GM23338 (cell line): Measurements from ENCODE around the gene ECHDC1. TPM values are rescaled to one million over a fixed set of nuclear protein-coding genes. Genes with fewer than 3 reads are reported as not detected.

ENCODE experiments used
- ATAC-seq: fragments of 200-7000 bp; cut with Tn5 transposase; 3 replicates; pipeline ENCODE4 v1.9.1; 2020
- DNase-seq: peaks from one replicate; pipeline ENCODE4 v3.0.0-alpha.2; 2015; ENCODE audit warnings: low spot score
- H2AFZ ChIP-seq: fragments of 200-600 bp; sonication (generic); 2 replicates; pipeline ENCODE4 v1.8.0; 2016; ENCODE audit warnings: antibody characterized with exemption, mild to moderate bottlenecking, moderate library complexity
- H3F3A ChIP-seq: fragments of 200-600 bp; sonication (generic); replicated peaks from 2 replicates; pipeline ENCODE4 v1.8.0; 2017; ENCODE audit warnings: antibody characterized with exemption, mixed run types, low read depth
- H3K27ac ChIP-seq: fragments of 200-600 bp; sonication (generic); 2 replicates; pipeline ENCODE4 v1.6.1; 2016; ENCODE audit warnings: low read depth
- H3K27me3 ChIP-seq: fragments of 200-600 bp; sonication (generic); 2 replicates; pipeline ENCODE4 v1.8.0; 2016; ENCODE audit warnings: mild to moderate bottlenecking, mixed run types, moderate library complexity; ENCODE audit not compliant: insufficient read depth
- H3K36me3 ChIP-seq: fragments of 200-600 bp; sonication (generic); 2 replicates; pipeline ENCODE4 v1.8.0; 2016; ENCODE audit warnings: mild to moderate bottlenecking; ENCODE audit not compliant: insufficient read depth
- H3K4me1 ChIP-seq: fragments of 200-600 bp; sonication (generic); 2 replicates; pipeline ENCODE4 v1.8.0; 2016; ENCODE audit warnings: mild to moderate bottlenecking, moderate library complexity; ENCODE audit not compliant: insufficient read depth
- H3K4me2 ChIP-seq: fragments of 200-600 bp; sonication (generic); 2 replicates; pipeline ENCODE4 v1.7.1; 2017; ENCODE audit warnings: mixed run types
- H3K4me3 ChIP-seq: fragments of 200-600 bp; sonication (generic); 2 replicates; pipeline ENCODE4 v1.6.1; 2016; ENCODE audit warnings: mixed run types
- H3K79me2 ChIP-seq: fragments of 200-600 bp; sonication (generic); replicated peaks from 2 replicates; pipeline ENCODE4 v1.8.0; 2017; ENCODE audit warnings: mild to moderate bottlenecking; ENCODE audit not compliant: insufficient read depth
- H3K9me2 ChIP-seq: fragments of 200-600 bp; sonication (generic); 2 replicates; pipeline ENCODE4 v1.8.0; 2017; ENCODE audit not compliant: insufficient read depth
- H4K20me1 ChIP-seq: fragments of 200-600 bp; sonication (generic); replicated peaks from 2 replicates; pipeline ENCODE4 v1.8.0; 2017; ENCODE audit warnings: mild to moderate bottlenecking; ENCODE audit not compliant: insufficient read depth
- H3K27ac Mint-ChIP-seq: 2 replicates; pipeline ENCODE4 v1.8.0; 2020; ENCODE audit warnings: inconsistent platforms, mild to moderate bottlenecking, moderate library complexity, mixed read lengths
- H3K27me3 Mint-ChIP-seq: 3 replicates; pipeline ENCODE4 v1.8.0; 2022; ENCODE audit warnings: low read depth, mild to moderate bottlenecking, moderate library complexity, mixed read lengths, inconsistent platforms; ENCODE audit not compliant: insufficient read depth, poor library complexity
- H3K36me3 Mint-ChIP-seq: 3 replicates; pipeline ENCODE4 v1.8.0; 2021; ENCODE audit warnings: low read depth, mild to moderate bottlenecking, inconsistent platforms, moderate library complexity, mixed read lengths
- H3K4me1 Mint-ChIP-seq: 3 replicates; pipeline ENCODE4 v1.8.0; 2020; ENCODE audit warnings: mild to moderate bottlenecking, inconsistent platforms, mixed read lengths
- H3K4me3 Mint-ChIP-seq: 3 replicates; pipeline ENCODE4 v1.8.0; 2021; ENCODE audit warnings: moderate library complexity, mild to moderate bottlenecking, inconsistent platforms, mixed read lengths
- H3K9me3 Mint-ChIP-seq: 3 replicates; pipeline ENCODE4 v1.8.0; 2020; ENCODE audit warnings: moderate library complexity, mild to moderate bottlenecking, inconsistent platforms, mixed read lengths
- CREB1 ChIP-seq: fragments of 250-450 bp; sonication (Bioruptor Pico); IDR thresholded peaks from 2 replicates; pipeline ENCODE4 v1.5.0; 2020; ENCODE audit warnings: low read depth, mild to moderate bottlenecking, moderate library complexity
- EZH2 ChIP-seq: fragments of 200-600 bp; sonication (generic); IDR thresholded peaks from one replicate; pipeline ENCODE4 v1.8.0; 2017; ENCODE audit warnings: antibody characterized with exemption, mild to moderate bottlenecking, low read depth; ENCODE audit not compliant: unreplicated experiment
- EZH2phosphoT487 ChIP-seq: fragments of 200-600 bp; sonication (generic); IDR thresholded peaks from one replicate; pipeline ENCODE4 v1.8.1; 2018; ENCODE audit warnings: antibody characterized with exemption; ENCODE audit not compliant: unreplicated experiment
- JUNB ChIP-seq: IDR thresholded peaks from one replicate; pipeline ENCODE4 v1.6.1; 2016; ENCODE audit warnings: antibody characterized with exemption; ENCODE audit not compliant: unreplicated experiment
- NANOG ChIP-seq: IDR thresholded peaks from 2 replicates; pipeline ENCODE4 v1.6.1; 2016; ENCODE audit warnings: antibody characterized with exemption, borderline replicate concordance
- POLR2AphosphoS5 ChIP-seq: IDR thresholded peaks from 2 replicates; pipeline ENCODE4 v1.6.1; 2016; ENCODE audit warnings: antibody characterized with exemption, low read depth
- REST ChIP-seq: IDR thresholded peaks from one replicate; pipeline ENCODE4 v1.6.1; 2018; ENCODE audit warnings: antibody characterized with exemption; ENCODE audit not compliant: unreplicated experiment
- STAT1 ChIP-seq: IDR thresholded peaks from one replicate; pipeline ENCODE4 v1.6.1; 2016; ENCODE audit warnings: antibody characterized with exemption; ENCODE audit not compliant: unreplicated experiment
- ZNF114 ChIP-seq: fragments of 250-450 bp; sonication (Bioruptor Pico); IDR thresholded peaks from 2 replicates; pipeline ENCODE4 v1.5.0; 2020; ENCODE audit warnings: mild to moderate bottlenecking, moderate library complexity
- ZNF331 ChIP-seq: fragments of 250-450 bp; sonication (Bioruptor Pico); IDR thresholded peaks from 2 replicates; pipeline ENCODE4 v1.5.0; 2020; ENCODE audit warnings: low read depth, mild to moderate bottlenecking, moderate library complexity
- polyA plus RNA-seq: library from polyadenylated mRNA; unstranded; fragments of >200 nt; fragmentation: Nextera tagmentation; extraction: Ambion mirVana; gene quantifications from 2 replicates; pipeline ENCODE4 v1.2.1, GENCODE V29; 2016
- total RNA-seq: library from RNA; depleted of rRNA; stranded (reverse); fragments of >200 nt; shearing (Covaris generic); gene quantifications from 2 replicates; pipeline ENCODE4 v1.2.3, GENCODE V29; 2014
- TF ChIP-seq, protein P1 (sequence below): IDR thresholded peaks from 2 replicates; pipeline ENCODE4 v1.6.1; 2016; ENCODE audit warnings: antibody characterized with exemption
- TF ChIP-seq, protein P2 (sequence below): fragments of 250-450 bp; sonication (Bioruptor Pico); IDR thresholded peaks from 2 replicates; pipeline ENCODE4 v1.5.0; 2020; ENCODE audit warnings: mild to moderate bottlenecking, moderate library complexity
- TF ChIP-seq, protein P3 (sequence below), 2 experiments: fragments of 200-600 bp in 1 of 2; sonication (generic) in 1 of 2; conservative IDR thresholded peaks; 2 replicates each; pipeline versions ENCODE4 v1.5.1 to v1.6.1; 2016 to 2017; ENCODE audit warnings: antibody characterized with exemption in 2 of 2, low read depth in 2 of 2, mild to moderate bottlenecking in 2 of 2, moderate library complexity in 1 of 2

ECHDC1 gene
- total and polyA plus RNA-seq, 2 experiments from 2014 or later: 65.8 to 98.4 TPM

GRCh38 chr6:127319686-127320085 lies 23.7 kb downstream of the ECHDC1 start:
- no peaks in the 10 kb centered on the region for H3K4me1 Mint-ChIP-seq
- ATAC-seq (no peak), DNase-seq (no peak)
- H3K36me3 ChIP-seq: peaks cover 10% of the 10 kb centered on the region; the same call in 1 of the 2 replicates
- no peak overlapping the region for H2AFZ ChIP-seq
- H3K4me3 Mint-ChIP-seq: no peak overlapping the region
- peaks cover 3% of the 10 kb centered on the region; the same call in 1 of the 3 replicates for H3K36me3 Mint-ChIP-seq
- H3K9me3 Mint-ChIP-seq: no peaks in the 10 kb centered on the region
- no peaks in the 10 kb centered on the region for H3K27me3 ChIP-seq
- H3K4me2 ChIP-seq: no peak overlapping the region
- peaks cover 4% of the 10 kb centered on the region; the same call in 1 of the 2 replicates for H3K79me2 ChIP-seq
- TF ChIP-seq NANOG (no peak), ZNF114 (CRISPR knock-in tag) (no peak), REST (no peak), CREB1 (CRISPR knock-in tag) (no peak), STAT1 (no peak), POLR2AphosphoS5 (no peak), EZH2phosphoT487 (no peak), ZNF331 (no peak), JUNB (no peak), EZH2 (no peak)
- TF ChIP-seq, protein P1, sequence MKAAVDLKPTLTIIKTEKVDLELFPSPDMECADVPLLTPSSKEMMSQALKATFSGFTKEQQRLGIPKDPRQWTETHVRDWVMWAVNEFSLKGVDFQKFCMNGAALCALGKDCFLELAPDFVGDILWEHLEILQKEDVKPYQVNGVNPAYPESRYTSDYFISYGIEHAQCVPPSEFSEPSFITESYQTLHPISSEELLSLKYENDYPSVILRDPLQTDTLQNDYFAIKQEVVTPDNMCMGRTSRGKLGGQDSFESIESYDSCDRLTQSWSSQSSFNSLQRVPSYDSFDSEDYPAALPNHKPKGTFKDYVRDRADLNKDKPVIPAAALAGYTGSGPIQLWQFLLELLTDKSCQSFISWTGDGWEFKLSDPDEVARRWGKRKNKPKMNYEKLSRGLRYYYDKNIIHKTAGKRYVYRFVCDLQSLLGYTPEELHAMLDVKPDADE: no peak
- TF ChIP-seq, protein P2, sequence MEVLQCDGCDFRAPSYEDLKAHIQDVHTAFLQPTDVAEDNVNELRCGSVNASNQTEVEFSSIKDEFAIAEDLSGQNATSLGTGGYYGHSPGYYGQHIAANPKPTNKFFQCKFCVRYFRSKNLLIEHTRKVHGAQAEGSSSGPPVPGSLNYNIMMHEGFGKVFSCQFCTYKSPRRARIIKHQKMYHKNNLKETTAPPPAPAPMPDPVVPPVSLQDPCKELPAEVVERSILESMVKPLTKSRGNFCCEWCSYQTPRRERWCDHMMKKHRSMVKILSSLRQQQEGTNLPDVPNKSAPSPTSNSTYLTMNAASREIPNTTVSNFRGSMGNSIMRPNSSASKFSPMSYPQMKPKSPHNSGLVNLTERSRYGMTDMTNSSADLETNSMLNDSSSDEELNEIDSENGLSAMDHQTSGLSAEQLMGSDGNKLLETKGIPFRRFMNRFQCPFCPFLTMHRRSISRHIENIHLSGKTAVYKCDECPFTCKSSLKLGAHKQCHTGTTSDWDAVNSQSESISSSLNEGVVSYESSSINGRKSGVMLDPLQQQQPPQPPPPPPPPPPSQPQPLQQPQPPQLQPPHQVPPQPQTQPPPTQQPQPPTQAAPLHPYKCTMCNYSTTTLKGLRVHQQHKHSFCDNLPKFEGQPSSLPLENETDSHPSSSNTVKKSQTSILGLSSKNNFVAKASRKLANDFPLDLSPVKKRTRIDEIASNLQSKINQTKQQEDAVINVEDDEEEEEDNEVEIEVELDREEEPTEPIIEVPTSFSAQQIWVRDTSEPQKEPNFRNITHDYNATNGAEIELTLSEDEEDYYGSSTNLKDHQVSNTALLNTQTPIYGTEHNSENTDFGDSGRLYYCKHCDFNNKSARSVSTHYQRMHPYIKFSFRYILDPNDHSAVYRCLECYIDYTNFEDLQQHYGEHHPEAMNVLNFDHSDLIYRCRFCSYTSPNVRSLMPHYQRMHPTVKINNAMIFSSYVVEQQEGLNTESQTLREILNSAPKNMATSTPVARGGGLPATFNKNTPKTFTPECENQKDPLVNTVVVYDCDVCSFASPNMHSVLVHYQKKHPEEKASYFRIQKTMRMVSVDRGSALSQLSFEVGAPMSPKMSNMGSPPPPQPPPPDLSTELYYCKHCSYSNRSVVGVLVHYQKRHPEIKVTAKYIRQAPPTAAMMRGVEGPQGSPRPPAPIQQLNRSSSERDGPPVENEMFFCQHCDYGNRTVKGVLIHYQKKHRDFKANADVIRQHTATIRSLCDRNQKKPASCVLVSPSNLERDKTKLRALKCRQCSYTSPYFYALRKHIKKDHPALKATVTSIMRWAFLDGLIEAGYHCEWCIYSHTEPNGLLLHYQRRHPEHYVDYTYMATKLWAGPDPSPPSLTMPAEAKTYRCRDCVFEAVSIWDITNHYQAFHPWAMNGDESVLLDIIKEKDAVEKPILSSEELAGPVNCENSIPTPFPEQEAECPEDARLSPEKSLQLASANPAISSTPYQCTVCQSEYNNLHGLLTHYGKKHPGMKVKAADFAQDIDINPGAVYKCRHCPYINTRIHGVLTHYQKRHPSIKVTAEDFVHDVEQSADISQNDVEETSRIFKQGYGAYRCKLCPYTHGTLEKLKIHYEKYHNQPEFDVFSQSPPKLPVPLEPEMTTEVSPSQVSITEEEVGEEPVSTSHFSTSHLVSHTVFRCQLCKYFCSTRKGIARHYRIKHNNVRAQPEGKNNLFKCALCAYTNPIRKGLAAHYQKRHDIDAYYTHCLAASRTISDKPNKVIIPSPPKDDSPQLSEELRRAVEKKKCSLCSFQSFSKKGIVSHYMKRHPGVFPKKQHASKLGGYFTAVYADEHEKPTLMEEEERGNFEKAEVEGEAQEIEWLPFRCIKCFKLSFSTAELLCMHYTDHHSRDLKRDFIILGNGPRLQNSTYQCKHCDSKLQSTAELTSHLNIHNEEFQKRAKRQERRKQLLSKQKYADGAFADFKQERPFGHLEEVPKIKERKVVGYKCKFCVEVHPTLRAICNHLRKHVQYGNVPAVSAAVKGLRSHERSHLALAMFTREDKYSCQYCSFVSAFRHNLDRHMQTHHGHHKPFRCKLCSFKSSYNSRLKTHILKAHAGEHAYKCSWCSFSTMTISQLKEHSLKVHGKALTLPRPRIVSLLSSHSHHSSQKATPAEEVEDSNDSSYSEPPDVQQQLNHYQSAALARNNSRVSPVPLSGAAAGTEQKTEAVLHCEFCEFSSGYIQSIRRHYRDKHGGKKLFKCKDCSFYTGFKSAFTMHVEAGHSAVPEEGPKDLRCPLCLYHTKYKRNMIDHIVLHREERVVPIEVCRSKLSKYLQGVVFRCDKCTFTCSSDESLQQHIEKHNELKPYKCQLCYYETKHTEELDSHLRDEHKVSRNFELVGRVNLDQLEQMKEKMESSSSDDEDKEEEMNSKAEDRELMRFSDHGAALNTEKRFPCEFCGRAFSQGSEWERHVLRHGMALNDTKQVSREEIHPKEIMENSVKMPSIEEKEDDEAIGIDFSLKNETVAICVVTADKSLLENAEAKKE (CRISPR knock-in tag): no peak
- TF ChIP-seq, protein P3, sequence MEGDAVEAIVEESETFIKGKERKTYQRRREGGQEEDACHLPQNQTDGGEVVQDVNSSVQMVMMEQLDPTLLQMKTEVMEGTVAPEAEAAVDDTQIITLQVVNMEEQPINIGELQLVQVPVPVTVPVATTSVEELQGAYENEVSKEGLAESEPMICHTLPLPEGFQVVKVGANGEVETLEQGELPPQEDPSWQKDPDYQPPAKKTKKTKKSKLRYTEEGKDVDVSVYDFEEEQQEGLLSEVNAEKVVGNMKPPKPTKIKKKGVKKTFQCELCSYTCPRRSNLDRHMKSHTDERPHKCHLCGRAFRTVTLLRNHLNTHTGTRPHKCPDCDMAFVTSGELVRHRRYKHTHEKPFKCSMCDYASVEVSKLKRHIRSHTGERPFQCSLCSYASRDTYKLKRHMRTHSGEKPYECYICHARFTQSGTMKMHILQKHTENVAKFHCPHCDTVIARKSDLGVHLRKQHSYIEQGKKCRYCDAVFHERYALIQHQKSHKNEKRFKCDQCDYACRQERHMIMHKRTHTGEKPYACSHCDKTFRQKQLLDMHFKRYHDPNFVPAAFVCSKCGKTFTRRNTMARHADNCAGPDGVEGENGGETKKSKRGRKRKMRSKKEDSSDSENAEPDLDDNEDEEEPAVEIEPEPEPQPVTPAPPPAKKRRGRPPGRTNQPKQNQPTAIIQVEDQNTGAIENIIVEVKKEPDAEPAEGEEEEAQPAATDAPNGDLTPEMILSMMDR (conservative IDR thresholded peaks at IDR 0.05; ENCODE audit: low read depth in 2 of 2): no peak
- H3K27ac ChIP-seq: no peak overlapping the region
- no peaks in the 10 kb centered on the region for H3K27me3 Mint-ChIP-seq
- 0 out of 2 replicates have a peak, but pooled peaks cover 3% of the 10 kb centered on the region for H4K20me1 ChIP-seq
- H3K4me3 ChIP-seq: no peak overlapping the region
- no peaks in the 10 kb centered on the region for H3K4me1 ChIP-seq
- H3K27ac Mint-ChIP-seq: no peak overlapping the region
- H3F3A ChIP-seq: no peaks in the 10 kb centered on the region
- no peaks in the 10 kb centered on the region for H3K9me2 ChIP-seq
